PC-9 (cell line): ENCODE measurements around the gene ECE1.

Experiments used
- EZH2 ChIP-seq: fragments of 200-600 bp; sonication (generic); IDR thresholded peaks from 2 replicates; pipeline ENCODE4 v1.8.0; 2017; ENCODE audit warnings: antibody characterized with exemption, low read depth
- TF ChIP-seq, protein P1 (sequence below): fragments of 200-600 bp; sonication (generic); conservative IDR thresholded peaks from 2 replicates; pipeline ENCODE4 v1.6.1; 2017; ENCODE audit warnings: mixed run types, antibody characterized with exemption, mild to moderate bottlenecking, moderate library complexity

DNA sequence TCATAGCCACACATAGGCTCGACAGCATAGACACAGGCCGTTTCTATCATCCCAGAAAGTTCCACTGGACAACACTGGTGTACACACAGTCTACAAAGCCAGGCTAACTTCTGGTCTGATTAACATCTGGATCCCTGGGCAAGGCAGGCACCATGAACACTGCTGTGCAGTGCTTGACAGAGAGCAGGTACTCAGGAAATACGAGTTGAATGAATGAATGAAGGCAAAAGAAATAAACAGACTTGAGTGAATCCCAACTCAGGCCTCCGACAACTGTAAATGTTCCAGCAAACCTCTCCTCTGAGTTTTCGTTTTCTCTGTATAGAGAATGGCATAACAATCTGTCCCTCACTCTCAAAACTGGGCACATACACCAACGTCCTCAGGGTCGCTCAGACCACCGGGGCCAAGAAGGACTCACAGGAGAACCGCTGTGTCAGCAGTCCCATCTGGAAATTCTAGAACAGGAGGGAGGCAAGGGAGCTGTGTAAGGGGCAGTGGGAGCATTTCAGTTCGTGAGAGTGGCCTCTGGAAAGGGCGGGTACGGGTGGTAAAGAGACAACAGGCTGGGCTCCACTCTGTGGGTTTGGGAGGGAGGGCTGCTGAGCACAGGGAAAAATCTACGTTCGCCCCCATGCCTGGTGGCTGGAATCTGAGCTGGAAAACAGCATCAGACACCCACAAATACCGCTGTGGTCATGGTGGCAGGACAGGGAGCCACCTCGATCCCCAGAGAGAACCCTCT lies 15.1 kb upstream of the ECE1 start:
- TF ChIP-seq, protein P1, sequence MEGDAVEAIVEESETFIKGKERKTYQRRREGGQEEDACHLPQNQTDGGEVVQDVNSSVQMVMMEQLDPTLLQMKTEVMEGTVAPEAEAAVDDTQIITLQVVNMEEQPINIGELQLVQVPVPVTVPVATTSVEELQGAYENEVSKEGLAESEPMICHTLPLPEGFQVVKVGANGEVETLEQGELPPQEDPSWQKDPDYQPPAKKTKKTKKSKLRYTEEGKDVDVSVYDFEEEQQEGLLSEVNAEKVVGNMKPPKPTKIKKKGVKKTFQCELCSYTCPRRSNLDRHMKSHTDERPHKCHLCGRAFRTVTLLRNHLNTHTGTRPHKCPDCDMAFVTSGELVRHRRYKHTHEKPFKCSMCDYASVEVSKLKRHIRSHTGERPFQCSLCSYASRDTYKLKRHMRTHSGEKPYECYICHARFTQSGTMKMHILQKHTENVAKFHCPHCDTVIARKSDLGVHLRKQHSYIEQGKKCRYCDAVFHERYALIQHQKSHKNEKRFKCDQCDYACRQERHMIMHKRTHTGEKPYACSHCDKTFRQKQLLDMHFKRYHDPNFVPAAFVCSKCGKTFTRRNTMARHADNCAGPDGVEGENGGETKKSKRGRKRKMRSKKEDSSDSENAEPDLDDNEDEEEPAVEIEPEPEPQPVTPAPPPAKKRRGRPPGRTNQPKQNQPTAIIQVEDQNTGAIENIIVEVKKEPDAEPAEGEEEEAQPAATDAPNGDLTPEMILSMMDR: no peak
- TF ChIP-seq EZH2: no peak
